ENCODE data around the gene DAPK2. TPM values are rescaled to one million over a fixed set of nuclear protein-coding genes. Genes with fewer than 3 reads are reported as not detected.

DAPK2 gene
- total RNA-seq, 1 experiment from 2014 or later, result 2.3 TPM

- Mint-ChIP-seq H3K9me3 (no peaks in the 10 kb centered on the region), H3K27me3 (ENCODE audit: low read depth) (no peaks in the 10 kb centered on the region), H3K4me3 (no peak overlapping the region), H3K36me3 (no peaks in the 10 kb centered on the region), H3K4me1 (peaks cover 15% of the 10 kb centered on the region), H3K27ac (no peak overlapping the region)
- POLR2A ChIA-PET, result no interaction called here
- CTCF ChIA-PET, result interaction anchor here (1.7 to 1.8 kb wide), 2 partner anchors 90 to 154 kb away, joined by 4 to 5 read pairs; partner anchors contain the start of gene DAPK2
- TF ChIP-seq ZNF219 (CRISPR knock-in tag; IDR thresholded peaks at IDR 0.05; ENCODE audit: borderline replicate concordance), result no peak
- TF ChIP-seq ZNF512 (CRISPR knock-in tag; IDR thresholded peaks at IDR 0.05; ENCODE audit: borderline replicate concordance), result no peak
- no peak for TF ChIP-seq NFYB (CRISPR knock-in tag; conservative IDR thresholded peaks at IDR 0.05; ENCODE audit: low read depth)
- no peak for TF ChIP-seq PRRX2 (CRISPR knock-in tag; IDR thresholded peaks at IDR 0.05)
- TF ChIP-seq KAT7 (CRISPR knock-in tag; IDR thresholded peaks at IDR 0.05; ENCODE audit: borderline replicate concordance), result no peak
- no peak for TF ChIP-seq E2F1 (CRISPR knock-in tag; IDR thresholded peaks at IDR 0.05)
- TF ChIP-seq E2F4 (CRISPR knock-in tag; IDR thresholded peaks at IDR 0.05; ENCODE audit: borderline replicate concordance, low read depth), result no peak
- no peak for TF ChIP-seq TCF7 (CRISPR knock-in tag; IDR thresholded peaks at IDR 0.05; ENCODE audit: low read depth)
- no peak for TF ChIP-seq ZNF281 (CRISPR knock-in tag; IDR thresholded peaks at IDR 0.05)
- TF ChIP-seq ZNF416 (CRISPR knock-in tag; IDR thresholded peaks at IDR 0.05), result no peak
- TF ChIP-seq JUN (CRISPR knock-in tag; IDR thresholded peaks at IDR 0.05), result no peak
- TF ChIP-seq STAT6 (CRISPR knock-in tag; conservative IDR thresholded peaks at IDR 0.05; ENCODE audit: low read depth), result no peak
- TF ChIP-seq CDX4 (CRISPR knock-in tag; IDR thresholded peaks at IDR 0.05; ENCODE audit: borderline replicate concordance), result no peak
- TF ChIP-seq GRHL2 (CRISPR knock-in tag; IDR thresholded peaks at IDR 0.05; ENCODE audit: insufficient replicate concordance, severe bottlenecking), result no peak
- ATAC-seq (no peak), DNase-seq (ENCODE audit: low spot score) (no peak)
These were observed 153.4 kb downstream of the DAPK2 start for GRCh38 chr15:63892794-63893441.

Measured in WTC11 (cell line).